GM12892 (cell line): Measurements from ENCODE around the gene SLC2A5.

Experiments used
- POLR2A ChIP-seq: IDR thresholded peaks from 2 replicates; pipeline ENCODE4 v1.6.1; 2011; ENCODE audit warnings: low read depth, low read length, control low read depth
- POLR2AphosphoS5 ChIP-seq: IDR thresholded peaks from 2 replicates; pipeline ENCODE4 v1.6.1; 2011; ENCODE audit warnings: low read depth, low read length, control low read depth

DNA sequence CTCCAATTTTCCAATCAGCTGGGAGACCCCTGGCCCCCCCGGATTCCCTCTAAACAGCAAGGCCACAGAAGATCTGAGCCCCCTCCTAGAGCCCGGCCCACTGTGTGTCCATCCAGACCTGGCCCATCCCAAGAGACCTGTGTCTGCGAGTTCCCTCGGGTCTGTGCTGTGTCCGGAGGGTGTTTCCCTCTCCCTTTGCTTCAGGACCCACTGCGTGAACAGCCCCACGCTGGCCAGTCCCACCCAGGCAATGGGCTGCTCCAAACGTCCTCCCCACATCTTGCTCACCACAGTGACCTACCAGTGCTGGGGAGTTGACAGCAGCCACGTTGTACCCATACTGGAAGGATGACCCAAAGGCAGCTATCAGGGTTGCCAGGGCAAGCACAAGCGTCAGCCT, 11.6 kb downstream of the SLC2A5 start:
- TF ChIP-seq POLR2A (no peak), POLR2AphosphoS5 (no peak)
